NCI-H446 (cell line): ENCODE data around the gene KLRD1.
"Not testable (repeated sequence)": the region's sequence is repeated elsewhere in the genome, so short reads cannot be mapped to it uniquely, and the experiment has no call there.

Experiments
- DNase-seq, 2 experiments: peaks; one replicate each; lab custom pipeline; 2025; lab: John Stamatoyannopoulos, UW

The KLRD1 gene

DNA sequence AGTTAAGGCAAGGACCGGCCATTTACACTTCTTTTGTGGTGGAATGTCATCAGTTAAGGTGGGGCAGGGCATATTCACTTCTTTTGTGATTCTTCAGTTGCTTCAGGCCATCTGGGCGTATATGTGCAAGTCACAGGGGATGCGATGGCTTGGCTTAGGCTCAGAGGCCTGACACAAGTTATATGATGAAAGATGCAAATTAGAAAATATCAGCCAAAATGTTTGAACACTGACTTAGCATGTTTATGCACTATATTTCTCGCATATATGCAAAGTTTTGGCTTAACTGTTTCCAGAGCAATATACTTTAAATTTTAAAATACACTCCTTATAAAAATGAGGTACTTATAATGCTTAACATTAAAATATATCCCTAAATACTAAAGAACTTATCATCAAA is 30.8 kb downstream of the KLRD1 start:
- DNase-seq: not testable (repeated sequence)

DNA sequence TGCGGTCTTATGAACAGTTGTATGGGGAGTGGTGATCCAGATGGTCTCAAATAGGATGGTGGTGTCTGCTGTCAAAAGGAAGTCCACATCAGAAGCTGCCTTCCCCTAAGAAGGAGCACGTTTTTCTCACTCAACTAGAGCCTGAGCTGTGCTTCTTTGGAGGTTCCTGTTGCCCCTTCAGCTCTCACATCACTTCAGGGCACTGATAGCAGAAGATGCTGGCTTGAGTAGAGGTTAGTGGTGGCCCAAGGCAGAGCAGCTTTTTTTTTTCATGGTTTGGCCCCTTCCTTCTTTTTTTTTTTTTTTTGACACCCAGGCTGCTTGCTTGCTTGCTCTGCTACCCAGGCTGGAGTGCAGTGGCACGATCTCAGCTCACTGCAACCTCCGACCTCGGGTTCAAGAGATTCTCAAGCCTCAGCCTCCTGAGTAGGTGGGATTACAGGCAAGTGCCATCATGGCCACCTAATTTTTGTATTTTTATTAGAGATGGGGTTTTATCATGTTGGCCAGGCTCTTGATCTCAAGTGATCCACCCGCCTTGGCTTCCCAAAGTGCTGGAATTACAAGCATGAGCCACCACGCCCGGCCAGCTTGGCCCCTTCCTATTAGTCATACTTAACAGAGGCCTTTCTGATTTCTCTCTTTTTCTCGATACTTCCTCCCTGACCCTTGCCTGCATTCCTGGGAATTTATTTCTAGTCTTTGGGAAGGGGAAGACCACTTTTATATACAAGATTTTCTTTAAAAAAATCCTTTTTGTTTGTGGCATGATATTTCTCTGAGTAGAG is 31.6 kb downstream of the KLRD1 start:
- no peak for DNase-seq

DNA sequence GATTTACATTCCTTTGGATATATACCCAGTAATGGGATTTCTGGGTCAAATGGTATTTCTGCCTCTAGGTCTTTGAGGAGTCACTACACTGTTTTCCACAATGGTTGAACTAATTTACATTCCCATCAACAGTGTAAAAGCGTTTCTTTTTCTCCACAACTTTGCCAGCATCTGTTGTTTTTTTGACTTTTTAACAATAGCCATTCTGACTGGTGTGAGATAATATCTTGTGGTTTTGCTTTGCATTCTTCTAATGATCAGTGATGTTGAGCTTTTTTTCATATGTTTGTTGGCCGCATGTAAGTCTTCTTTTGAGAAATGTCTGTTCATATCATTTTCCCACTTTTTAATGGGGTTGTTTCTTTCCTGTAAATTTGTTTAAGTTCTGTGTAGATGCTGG is 33.3 kb downstream of the KLRD1 start:
- DNase-seq: not testable (repeated sequence)

DNA sequence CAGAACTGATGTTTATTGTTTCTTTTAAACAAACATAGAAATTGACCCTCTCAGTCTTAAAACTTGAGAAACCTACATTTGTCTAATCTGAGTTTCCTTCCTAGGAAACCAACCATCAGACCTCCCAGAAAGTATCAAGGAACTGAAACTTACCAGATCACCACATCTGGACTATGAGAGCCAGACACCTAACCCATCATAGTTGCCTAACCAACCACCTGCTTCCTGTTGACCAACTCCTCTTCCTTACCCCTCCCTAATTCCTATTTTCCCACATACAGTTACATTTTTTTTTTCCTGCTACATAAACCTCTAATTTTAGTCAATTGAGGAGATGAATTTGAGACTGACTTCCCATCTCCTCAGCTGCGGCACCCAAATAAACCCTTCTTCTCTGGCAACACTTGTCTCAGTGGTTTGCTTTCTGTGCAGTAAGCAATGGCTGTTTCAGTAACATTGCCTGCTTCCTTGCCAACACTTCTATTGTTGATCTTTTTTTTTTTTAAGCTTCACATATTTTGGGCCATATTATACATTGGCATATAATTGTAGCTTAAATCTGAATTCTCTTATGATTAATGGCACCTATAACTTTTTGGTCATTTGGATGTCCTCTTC is 34.3 kb downstream of the KLRD1 start:
- DNase-seq: no peak

DNA sequence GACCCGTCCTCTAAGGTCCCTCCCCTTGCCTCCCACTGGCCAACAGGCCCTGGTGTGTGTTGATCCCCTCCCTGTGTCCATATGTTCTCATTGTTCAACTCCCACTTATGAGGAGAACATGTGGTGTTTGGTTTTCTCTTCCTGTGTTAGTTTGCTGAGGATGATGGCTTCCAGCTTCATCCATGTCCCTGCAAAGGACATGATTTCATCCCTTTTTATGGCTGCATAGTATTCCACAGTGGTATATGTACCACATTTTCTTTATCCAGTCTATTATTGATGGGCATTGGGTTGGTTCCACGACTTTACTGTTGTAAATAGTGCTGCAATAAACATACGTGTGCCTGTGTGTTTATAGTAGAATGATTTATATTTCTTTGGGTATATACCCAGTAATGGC is 43.8 kb downstream of the KLRD1 start:
- not testable (repeated sequence) for DNase-seq

DNA sequence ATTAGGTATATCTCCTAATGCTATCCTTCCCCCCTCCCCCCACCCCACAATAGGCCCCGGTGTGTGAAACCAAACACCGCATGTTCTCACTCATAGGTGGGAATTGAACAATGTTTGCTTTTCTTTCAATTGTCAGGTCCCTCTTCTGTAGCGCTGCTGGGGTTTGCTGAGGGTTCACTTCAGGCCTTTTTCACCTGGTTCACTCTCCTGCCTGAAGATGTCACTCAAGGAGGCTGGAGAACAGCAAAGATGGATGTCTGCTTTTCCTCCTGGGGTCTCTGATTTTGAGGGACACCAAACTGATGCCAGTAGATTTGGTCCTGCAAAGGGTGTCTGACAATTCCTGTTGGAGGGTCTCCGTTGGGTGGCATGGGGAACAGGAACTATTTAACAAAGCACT is 46.4 kb downstream of the KLRD1 start:
- no peak for DNase-seq

DNA sequence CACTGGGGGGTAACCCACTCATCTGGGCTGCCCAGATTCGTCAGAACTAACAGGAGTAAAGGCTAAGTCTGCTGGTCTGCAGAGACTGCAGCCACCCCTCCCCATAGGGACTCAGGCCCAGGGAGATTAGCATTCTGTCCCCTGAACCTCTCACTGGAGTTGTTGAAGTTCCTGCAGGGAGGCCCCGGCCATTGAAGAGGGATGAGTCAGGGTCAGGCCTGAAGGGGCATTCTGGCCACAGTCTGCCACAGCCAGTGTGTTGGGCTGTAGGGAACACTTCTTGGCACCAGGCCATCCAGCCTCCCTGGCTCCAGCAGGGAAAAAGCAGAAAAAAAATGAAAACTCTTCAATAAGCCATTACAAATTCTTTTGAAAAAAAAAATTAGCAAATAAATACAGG is 46.8 kb downstream of the KLRD1 start:
- no peak for DNase-seq

DNA sequence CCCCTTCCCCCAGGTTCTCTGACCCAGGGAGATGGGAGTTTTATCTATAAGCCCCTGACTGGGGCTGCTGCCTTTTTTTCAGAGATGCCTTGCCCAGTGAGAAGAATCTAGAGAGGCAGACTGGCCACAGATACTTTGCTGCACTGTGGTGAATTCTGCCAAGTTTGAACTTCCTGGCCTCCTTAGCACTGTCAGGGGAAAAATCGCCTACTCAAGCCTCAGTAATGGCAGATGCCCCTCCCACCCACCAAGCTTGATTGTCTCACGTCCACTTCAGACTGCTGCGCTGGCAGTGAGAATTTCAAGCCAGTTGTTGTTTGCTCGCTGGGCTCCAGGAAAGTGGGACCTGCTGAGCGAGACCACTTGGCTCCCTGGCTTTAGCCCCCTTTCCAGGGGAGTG is 50.5 kb downstream of the KLRD1 start:
- DNase-seq: no peak

DNA sequence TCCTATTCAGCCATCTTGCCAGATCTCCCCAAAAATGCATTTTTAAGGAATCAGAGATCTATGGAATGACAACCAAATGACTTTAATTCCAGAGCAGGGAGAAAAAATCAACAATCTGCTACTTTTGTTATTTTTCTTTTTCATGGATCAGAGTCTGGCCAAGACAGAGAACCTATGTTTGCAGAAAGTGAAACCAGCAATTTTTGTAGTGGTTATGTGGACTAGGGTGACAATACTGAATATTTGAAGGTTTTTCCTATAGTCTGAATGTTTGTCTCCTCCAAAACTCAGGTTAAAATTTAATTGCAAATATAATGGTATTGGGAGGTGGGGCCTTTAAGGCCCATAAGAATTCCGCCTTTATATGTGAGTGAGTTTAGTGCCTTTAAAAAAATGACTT is 51.3 kb downstream of the KLRD1 start:
- no peak for DNase-seq

DNA sequence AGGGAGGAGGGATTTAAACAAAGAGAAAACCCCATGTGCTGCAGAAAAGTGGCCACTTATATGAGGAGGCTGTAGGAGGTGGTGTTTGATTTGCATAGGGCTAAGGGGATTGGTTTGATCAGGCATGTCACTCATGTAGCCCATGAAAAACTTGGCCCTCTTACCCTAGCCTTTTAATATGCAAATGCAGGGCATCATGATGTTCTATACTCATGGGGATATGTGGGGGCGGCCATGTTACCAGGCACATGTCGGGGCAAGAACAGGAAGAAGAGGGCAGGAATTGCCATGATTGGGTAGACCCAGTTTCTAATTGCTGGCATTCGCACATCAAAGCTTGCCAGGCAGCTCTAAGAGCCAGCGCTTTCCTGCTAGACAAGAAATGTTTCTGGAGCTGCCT is 53.4 kb downstream of the KLRD1 start:
- DNase-seq: peak in 1 of 2 experiments; percentile 9

DNA sequence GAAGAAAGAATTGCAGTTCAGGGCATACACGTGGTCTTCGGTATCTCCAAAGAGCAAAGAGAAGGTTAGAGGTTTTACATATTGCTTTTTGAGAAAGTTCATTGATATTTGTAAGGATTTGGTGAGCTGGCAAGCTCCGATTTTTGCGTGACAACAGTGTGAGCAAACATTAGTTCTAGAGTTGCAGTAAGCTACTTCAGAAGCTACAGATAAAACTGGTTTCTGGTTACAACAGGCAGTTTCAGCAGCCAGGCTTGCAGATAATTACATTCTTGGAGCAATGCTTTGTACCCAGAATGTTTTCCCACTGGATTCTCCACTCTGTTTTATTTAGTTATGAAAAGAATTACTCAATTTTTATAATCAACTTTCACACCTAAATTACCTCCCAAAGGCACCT is 54.0 kb downstream of the KLRD1 start:
- DNase-seq: no peak

DNA sequence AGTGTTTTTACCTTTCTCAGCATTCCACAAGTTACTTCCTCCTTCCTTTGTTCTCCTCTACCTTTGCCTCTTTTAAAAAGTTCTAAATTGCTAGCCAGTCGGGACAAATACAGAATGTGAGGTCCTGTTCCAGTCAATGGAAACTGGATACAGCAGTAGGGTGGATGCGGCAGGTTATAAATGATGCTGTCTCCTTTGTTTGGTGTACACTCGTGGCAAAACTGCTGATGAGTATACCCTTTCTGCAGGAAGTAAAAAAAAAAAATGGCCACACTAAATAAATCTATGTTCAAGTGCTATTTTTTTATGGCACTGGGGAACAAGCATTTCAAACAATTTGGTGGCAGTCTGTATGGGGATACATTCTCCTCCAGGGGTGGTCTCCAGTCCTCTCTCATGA is 54.7 kb downstream of the KLRD1 start:
- no peak for DNase-seq

DNA sequence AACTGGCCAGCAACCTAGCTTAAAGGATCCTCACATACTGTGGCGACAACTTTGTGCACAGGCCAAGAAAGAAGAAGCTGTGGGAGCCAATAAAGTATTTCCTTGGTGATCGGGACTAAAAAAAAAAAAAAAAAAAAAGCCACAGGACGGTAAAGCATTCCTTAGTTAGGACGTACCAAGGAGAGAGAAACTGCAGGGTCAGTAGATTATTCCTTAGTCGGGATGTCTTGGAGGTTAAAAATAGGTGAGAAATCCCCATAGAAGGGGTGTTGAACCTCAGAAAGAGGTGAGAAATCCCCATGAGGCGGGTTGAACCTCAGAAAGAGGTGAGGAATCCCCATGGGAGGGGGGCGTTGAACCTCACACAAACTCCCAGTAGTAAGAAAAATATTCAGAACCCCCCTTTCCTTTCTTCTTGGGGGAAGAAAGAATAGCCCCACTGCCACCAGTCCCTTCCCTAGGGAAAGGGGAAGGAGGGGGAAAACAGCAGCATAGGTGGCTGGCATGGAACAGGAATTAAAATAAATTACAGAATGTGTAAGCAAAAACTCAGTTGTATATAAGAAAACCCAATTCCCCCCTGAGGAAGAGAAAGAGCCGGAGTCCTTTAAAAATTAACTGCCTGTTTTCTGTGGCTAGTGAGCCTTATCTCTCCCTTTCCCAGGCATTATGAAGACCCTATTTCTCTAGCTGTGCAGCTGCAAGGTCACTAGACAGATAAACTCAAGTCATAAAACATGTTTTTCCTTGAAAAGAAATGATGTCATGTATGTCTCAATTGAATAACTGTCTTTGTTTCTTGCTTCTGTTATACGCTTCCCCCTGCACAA is 55.4 kb downstream of the KLRD1 start:
- DNase-seq: no peak

DNA sequence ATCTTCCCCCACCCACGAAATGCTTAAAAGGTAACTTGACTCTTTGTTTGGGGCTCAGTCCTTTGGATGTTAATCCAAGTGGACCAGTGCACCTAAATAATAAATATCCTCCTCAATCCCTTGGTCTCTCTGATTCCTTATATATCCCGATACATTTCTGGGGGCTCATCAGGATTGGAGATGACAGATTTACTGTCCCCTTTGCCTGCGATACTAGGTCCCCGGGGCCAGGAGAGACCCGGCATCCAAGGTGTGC is 55.9 kb downstream of the KLRD1 start:
- no peak for DNase-seq

DNA sequence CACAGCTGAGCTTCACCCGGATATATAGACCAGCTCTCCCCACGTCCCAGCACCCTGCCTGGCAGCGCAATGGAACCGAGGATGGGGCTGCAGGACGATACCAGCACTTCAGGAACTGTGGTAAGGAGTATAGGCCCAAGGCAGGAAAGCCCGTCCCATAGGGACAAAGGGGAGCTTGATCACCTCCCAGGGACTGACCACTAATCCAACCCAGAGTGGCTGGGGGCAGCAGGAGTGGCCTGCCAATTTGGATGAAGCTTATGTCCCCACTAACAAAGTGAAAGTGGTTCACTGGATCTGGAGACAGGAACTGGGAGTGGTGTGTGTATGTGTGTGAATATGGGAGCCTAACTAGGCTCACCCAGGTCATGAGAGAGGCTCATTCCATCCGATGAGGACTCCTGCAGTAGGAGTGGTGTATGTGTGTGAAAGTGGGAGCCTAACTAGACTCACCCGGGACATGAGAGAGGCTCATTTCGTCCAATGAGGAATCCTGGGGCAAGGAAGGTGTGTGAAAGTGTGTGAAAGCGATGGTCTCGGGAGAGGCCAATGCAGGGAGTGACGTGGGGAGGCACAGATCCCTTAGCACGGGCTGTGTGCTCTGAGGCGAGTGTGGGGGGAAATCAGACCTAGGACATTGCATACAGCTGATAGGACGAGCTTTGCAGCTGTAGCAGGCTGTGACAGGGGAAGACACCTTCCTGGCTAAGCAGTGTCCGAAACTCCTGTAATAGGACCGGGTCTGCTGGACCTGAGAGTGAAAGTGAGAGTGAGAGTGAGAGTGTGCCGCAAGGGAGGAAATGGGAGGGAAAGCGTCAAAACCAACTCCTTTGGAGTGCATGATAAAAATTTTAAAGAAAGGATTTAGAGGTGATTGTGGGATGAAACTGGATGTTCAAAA is 56.5 kb downstream of the KLRD1 start:
- no peak for DNase-seq

DNA sequence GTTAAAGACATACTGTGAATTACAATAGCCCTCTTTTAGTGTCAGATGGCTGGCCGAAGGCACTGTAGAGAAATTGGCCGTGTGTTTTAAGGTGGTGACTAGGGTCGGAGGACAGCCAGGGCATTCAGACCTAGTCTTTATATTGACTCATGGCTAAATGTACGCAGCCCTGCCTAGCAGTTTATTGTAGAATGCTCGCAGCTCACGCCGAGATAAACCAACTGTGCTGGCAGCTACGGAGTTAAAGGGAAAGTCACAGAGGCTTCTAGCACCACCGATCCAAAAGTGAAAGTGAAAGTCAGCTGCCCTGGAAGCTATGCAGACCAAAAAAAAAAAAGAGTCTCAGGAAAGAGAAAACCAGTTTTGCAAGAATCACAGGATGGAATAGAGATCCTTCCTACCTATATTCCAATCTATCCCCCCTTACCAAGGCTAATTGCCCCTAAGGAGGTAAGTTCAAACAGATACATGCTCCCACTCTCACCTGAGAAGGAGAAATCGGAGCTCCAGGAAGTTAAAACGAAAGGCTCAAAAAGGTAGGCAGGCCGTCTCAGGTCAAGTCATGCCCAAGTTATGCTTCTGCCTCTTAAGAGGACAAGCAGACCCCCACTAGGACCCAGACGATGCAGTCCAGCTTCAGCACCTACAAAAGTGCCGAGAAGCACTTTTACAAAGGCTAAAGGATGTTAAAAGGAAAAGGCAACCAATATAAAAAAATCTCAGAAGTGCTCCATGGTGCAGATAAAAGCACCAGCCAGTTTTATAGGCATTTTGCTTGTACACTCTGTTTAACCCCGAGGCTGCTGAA is 57.3 kb downstream of the KLRD1 start:
- no peak for DNase-seq

DNA sequence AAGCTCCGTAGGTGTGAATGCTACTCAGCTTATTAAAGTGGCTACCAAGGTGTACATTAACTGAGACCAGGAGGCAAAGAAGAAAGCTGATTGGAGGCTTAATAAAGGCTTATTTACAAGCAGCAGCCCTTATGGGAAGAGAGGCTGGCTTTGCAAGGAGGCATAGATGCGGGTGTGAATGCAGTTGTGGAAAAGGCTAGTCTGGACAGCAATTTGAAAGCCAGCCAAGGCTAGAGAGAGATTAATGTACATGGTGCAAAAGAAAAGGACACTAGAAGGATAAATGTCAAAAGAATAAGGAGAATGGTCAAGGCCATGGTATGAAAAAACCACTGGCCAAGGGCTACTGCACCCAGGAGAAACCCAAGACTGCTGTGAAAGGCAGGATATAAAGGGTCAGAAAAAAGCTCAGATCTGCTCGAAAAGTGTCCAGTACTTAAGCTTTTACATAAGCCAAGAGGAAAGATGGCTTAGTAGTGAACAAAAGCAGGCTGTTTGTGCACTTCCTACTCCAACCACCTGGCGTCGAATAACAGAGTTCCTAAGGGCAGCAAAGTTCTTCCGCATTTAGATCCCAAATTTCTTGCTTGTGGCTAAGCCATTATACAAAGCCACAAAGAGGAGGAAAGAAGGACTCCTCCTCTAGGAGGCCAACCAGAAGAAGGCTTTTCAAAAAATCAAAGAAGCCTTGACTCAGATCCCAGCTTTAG is 58.2 kb downstream of the KLRD1 start:
- DNase-seq: no peak

DNA sequence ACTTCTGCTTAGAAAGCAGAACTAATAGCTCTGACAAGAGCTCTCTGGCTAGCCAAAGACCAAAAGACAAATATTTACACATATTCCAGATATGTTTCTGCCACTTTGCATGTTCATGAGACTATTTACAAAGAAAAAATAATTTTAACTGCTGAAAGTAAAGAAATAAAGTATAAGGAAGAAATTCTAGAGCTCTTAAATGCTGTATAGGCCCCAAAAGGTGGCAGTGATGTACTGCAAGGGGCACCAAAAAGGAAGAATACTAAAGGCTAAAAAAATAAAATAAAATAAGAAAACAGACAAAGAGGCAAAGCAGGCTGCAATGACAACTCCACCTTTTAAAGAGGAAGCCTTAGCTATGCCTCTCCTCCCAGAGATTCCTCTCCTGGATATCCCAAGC is 59.2 kb downstream of the KLRD1 start:
- DNase-seq: no peak

DNA sequence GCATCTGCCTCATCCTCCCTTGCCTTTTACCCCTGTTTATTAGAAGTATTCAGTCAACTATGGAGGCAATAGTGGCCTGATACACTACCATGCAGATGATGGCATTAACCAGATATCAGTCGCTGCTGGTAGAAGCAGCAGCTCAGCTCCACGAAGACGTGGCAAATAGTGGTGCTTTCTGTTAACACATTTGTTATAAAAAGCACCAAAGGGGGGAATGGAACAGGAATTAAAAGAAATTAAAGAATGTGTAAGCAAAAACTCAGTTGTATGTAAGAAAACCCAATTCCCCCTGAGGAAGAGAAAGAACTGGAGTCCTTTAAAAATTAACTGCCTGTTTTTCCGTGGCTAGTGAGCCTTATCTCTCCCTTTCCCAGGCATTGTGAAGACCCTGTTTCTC is 60.0 kb downstream of the KLRD1 start:
- not testable (repeated sequence) for DNase-seq
